Spinal cord (tissue), 10 donors: ENCODE results near the gene E2F2. TPM values are rescaled to one million over a fixed set of nuclear protein-coding genes. Genes with fewer than 3 reads are reported as not detected.
A peak's percentile ranks its signal among the peaks of the same experiment; 100 is the strongest.

Source experiments
- DNase-seq, 6 donors: peaks; one replicate each; pipeline versions ENCODE4 v3.0.0 to v3.0.0-alpha.2; 2013 to 2015; ENCODE audit warnings: low spot score in 6 of 6, low read depth in 4 of 6
- H3K27ac ChIP-seq: one replicate; pipeline ENCODE4 v1.5.1; 2013; ENCODE audit warnings: low read depth, low read length, control low read depth
- H3K27me3 ChIP-seq: one replicate; pipeline ENCODE4 v1.6.1; 2013; ENCODE audit warnings: low read length; ENCODE audit not compliant: control insufficient read depth, insufficient read depth
- H3K36me3 ChIP-seq: one replicate; pipeline ENCODE4 v1.6.1; 2013; ENCODE audit warnings: low read length; ENCODE audit not compliant: control insufficient read depth, insufficient read depth
- H3K4me1 ChIP-seq: one replicate; pipeline ENCODE4 v1.6.1; 2013; ENCODE audit warnings: low read length; ENCODE audit not compliant: control insufficient read depth, insufficient read depth
- H3K4me3 ChIP-seq: one replicate; pipeline ENCODE4 v1.5.1; 2013; ENCODE audit warnings: low read depth, low read length, control low read depth
- H3K9me3 ChIP-seq: one replicate; pipeline ENCODE4 v1.6.1; 2013; ENCODE audit warnings: low read length; ENCODE audit not compliant: control insufficient read depth, insufficient read depth
- WGBS: methylation state at CpG from one replicate; pipeline ENCODE4 v1.1.5; 2013; ENCODE audit warnings: missing lambda C conversion rate; ENCODE audit not compliant: insufficient coverage; 5-methylcytosine and 5-hydroxymethylcytosine counted together
- polyA plus RNA-seq, 2 donors: library from polyadenylated mRNA; unstranded; fragments of 120-200 nt; gene quantifications; one replicate each; pipeline ENCODE4 v1.2.1, GENCODE V29; 2013; ENCODE audit not compliant: insufficient read length in 2 of 2
- total RNA-seq, 2 donors: library from RNA; depleted of rRNA in 1 of 2; stranded (reverse); fragments of 120-200 nt in 1 of 2; fragments of >200 nt in 1 of 2; gene quantifications; one replicate each; pipeline versions ENCODE4 v1.2.3 to v1.2.4, GENCODE V29; 2013 to 2014
- donor health status: healthy.

Gene E2F2
- total and polyA plus RNA-seq, 4 donors: 3.1 to 5.8 (median 3.6) TPM

GRCh38 chr1:23563003-23563402 lies 32.0 kb upstream of the E2F2 start:
- Histone ChIP-seq H3K4me1 (peaks cover 68% of the 10 kb centered on the region), H3K36me3 (peaks cover 5% of the 10 kb centered on the region), H3K27ac (peak overlapping the region; percentile 97), H3K4me3 (no peak overlapping the region), H3K27me3 (peaks cover 26% of the 10 kb centered on the region), H3K9me3 (no peaks in the 10 kb centered on the region)
- 29% methylated on average over 1 of the region's 9 CpGs for WGBS
- DNase-seq: no peak

DNA sequence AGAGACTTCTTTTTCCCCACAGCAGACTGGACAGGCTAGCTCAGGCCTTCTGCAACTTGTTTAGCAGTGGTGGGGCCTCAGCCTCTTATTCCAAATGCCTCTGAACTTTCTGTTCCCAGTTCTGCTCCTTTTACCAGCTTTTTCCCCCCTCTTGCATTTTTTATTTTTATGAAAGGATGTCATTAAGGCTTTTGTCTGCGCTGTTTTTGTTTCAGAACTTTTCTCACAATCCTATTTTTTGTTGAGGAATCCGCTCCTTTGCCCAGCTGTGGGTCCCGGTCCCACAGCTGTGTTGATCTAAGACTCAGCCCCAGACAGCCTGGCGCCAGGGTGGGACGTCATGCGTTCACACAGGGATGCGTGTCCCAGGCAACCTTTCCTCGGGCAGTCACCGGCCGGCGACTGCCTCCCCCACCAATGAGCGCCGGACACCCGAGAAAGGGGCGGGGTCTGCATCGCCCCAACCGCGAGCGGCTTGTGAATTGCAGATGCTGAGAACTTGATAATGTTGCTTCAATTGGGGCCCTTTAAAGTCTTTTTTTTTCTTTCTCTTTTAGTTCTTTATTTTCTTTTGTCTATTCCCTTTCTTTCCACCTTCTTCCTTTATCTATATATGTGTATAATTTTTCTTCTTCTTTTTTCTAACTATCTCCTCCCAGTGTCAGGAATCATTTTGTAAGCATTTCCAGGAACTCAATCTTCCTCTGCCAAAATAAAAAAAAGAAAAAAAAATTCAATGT lies 31.3 kb upstream of the E2F2 start:
- WGBS: 3% methylated on average over 16 of the region's 19 CpGs
- Histone ChIP-seq H3K27me3 (peaks cover 26% of the 10 kb centered on the region), H3K4me1 (peaks cover 63% of the 10 kb centered on the region), H3K9me3 (no peaks in the 10 kb centered on the region), H3K4me3 (peak overlapping the region; percentile 1), H3K36me3 (peaks cover 6% of the 10 kb centered on the region), H3K27ac (peak overlapping the region; percentile 97)
- peak; percentile 74 to 96 (median 84) for DNase-seq

- peak overlapping the region; percentile 97 for H3K27ac ChIP-seq
- no peak for DNase-seq
- H3K9me3 ChIP-seq: no peaks in the 10 kb centered on the region
- peaks cover 6% of the 10 kb centered on the region for H3K36me3 ChIP-seq
- H3K4me3 ChIP-seq: peak overlapping the region; percentile 1
- no CpG with 5 or more reads among the region's 2 CpGs for WGBS
- H3K27me3 ChIP-seq: peaks cover 26% of the 10 kb centered on the region
- H3K4me1 ChIP-seq: peaks cover 62% of the 10 kb centered on the region
Observed at GRCh38 chr1:23561813-23562100, 30.7 kb upstream of the E2F2 start.

DNA sequence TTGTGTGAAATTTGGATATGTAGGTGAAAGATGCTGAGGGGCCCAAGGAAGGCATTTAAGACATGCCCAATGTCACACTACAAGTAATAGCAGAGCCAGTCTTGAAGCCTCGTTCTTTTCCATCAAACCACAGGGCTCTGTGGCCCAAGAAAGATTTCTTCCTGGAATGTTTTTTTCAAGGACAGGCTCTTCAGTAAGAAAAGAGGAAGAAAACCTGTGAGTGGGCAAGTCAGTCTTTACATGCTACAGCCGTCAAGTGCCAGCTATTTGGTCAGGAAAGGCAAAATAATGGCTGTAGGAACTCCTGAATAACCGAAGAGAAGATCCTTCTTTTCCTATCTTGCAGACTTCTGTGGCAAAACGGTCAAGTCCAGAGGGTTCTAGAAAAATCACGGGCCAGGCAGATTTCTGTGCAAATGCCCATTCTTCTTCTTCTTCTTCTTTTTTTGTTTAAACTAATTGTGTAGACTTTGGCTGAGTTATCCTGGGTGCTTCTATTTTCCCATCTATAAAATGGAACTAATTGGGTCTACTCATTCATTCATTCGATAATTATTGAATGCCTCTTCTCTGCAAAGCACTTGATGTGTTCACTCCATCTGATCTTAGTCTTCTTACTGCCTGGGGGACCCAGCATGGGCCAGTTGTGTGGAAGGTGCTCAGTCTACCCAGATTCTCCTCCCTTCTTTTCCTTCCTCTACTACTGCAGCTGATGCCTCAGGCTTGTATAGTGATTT lies 30.2 kb upstream of the E2F2 start:
- DNase-seq: no peak
- Histone ChIP-seq H3K27ac (peak overlapping the region; percentile 97), H3K9me3 (no peaks in the 10 kb centered on the region), H3K4me3 (no peak overlapping the region), H3K36me3 (peaks cover 6% of the 10 kb centered on the region), H3K4me1 (peaks cover 59% of the 10 kb centered on the region), H3K27me3 (peaks cover 26% of the 10 kb centered on the region)
- no CpG with 5 or more reads among the region's 6 CpGs for WGBS

GRCh38 chr1:23559985-23560741 lies 29.1 kb upstream of the E2F2 start:
- peaks cover 26% of the 10 kb centered on the region for H3K27me3 ChIP-seq
- H3K27ac ChIP-seq: peak overlapping the region; percentile 97

GRCh38 chr1:23559136-23559984 lies 28.3 kb upstream of the E2F2 start, which contains the start of gene ID3:
Gene ID3 (minus strand): TSS chr1:23559501. CDS start chr1:23559426, 75 bp downstream.
- under 1% methylated on average over 55 of the region's 57 CpGs for WGBS
- H3K27me3 ChIP-seq: peaks cover 26% of the 10 kb centered on the region
- H3K4me1 ChIP-seq: peaks cover 67% of the 10 kb centered on the region

More at GRCh38 chr1:23559985-23560741, 29.1 kb upstream of the E2F2 start:
- H3K4me3 ChIP-seq: peak overlapping the region; percentile 92
- WGBS: 8% methylated on average over 5 of the region's 6 CpGs
- H3K9me3 ChIP-seq: no peaks in the 10 kb centered on the region
- peaks cover 6% of the 10 kb centered on the region for H3K36me3 ChIP-seq
- H3K4me1 ChIP-seq: peaks cover 67% of the 10 kb centered on the region
- no peak for DNase-seq

GRCh38 chr1:23558872-23559135 lies 27.8 kb upstream of the E2F2 start:
- Histone ChIP-seq H3K4me1 (peaks cover 69% of the 10 kb centered on the region), H3K36me3 (peaks cover 6% of the 10 kb centered on the region), H3K9me3 (no peaks in the 10 kb centered on the region), H3K27me3 (peaks cover 24% of the 10 kb centered on the region), H3K27ac (peak overlapping the region; percentile 97), H3K4me3 (peak overlapping the region; percentile 92)
- WGBS: 0% methylated on average over 13 of the region's 14 CpGs
- no peak for DNase-seq

More at GRCh38 chr1:23559136-23559984, 28.3 kb upstream of the E2F2 start, which contains the start of gene ID3:
- H3K9me3 ChIP-seq: no peaks in the 10 kb centered on the region
- peak within 1 kb of the TSS; percentile 92 for H3K4me3 ChIP-seq
- peak within 1 kb of the TSS; percentile 97 for H3K27ac ChIP-seq
- DNase-seq: peak in 5 of 6 donors; percentile 75 to 96 (median 83)
- H3K36me3 ChIP-seq: peaks cover 6% of the 10 kb centered on the region

- H3K9me3 ChIP-seq: no peaks in the 10 kb centered on the region
- peaks cover 70% of the 10 kb centered on the region for H3K4me1 ChIP-seq
- H3K27me3 ChIP-seq: peaks cover 24% of the 10 kb centered on the region
- peaks cover 6% of the 10 kb centered on the region for H3K36me3 ChIP-seq
- peak overlapping the region; percentile 97 for H3K27ac ChIP-seq
- no peak for DNase-seq
- WGBS: 5% methylated on average over 33 of the region's 34 CpGs
- H3K4me3 ChIP-seq: peak overlapping the region; percentile 92
Observed at GRCh38 chr1:23558140-23558871, 27.3 kb upstream of the E2F2 start.
